GM19463 (cell line): ENCODE measurements around the gene NPAS4.
"Not testable (repeated sequence)": the region's sequence is repeated elsewhere in the genome, so short reads cannot be mapped to it uniquely, and the experiment has no call there.

Source experiments
- ATAC-seq: cut with Tn5 transposase; IDR thresholded peaks from one replicate; pipeline ENCODE4 v1.9.1; 2021; ENCODE audit warnings: mild to moderate bottlenecking, moderate library complexity; ENCODE audit not compliant: unreplicated experiment

Gene NPAS4

GRCh38 chr11:66420671-66421476 lies at the start of gene NPAS4:
Gene NPAS4, plus strand, starts transcription at chr11:66421035. Its CDS starts 145 bp downstream, at chr11:66421180.
- no peak for ATAC-seq

DNA sequence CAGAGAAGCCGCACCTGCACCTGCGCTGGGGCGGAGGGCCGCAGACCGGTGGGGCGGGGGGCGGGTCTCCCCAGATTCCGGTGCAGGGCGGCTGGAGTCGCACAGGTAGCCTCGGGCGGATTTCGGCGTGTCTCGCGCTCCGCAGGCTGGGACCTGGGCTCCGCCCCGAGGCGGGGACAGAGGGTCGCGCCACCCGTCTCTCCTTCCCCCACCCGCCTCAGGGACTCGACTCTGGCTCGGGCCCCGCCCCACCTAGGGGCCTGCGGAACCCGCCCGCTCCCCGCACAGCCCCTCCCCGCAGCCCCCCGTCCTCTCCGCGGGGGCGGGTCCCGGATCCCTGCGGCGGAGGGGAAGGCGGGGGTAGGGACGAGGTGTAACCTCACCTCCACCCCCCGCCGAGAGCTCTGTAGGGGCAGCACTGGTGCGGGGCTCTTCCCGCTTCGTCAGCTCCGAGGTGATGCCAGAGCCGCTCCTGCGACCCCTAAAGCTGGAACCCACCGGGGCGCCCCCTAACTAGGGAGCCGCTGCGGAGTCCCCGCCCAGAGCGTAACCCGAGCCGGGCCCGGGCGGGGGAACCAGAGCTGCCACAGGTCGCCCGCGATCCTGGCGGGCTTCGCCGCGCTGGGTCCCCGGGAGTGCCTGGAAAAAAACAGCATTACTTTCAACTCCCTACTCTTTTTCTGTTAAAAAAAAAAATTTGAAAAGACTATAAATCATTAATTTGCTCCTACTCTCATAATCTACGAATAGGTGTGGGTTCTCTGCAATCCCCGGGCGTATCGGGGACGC lies 49.0 kb upstream of the NPAS4 start, which contains the start of gene SLC29A2:
Gene SLC29A2, minus strand, starts transcription at position 134 of the 789 bp plus-strand sequence. CDS start 169 bp downstream, outside the sequence.
- ATAC-seq, result peak; percentile 66

DNA sequence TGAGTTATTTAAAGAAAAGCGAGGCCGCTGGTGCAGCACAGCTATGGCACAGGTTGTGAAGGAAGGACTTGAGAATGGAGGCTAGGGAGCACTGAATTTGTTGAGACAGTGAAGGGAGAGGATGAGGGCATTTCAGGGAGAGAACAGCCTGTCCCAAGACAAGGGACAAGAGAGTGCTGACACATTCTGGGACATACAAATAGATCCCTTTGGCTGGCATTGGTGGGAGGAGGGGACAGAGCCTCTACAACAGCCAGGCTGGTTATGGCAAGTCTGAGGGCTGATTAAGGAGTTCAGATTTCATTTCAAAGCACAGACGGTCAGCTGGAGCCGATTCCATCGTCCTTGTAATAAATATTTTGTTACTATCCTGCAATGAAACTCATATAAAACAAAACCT lies 47.6 kb upstream of the NPAS4 start:
- ATAC-seq, result no peak

DNA sequence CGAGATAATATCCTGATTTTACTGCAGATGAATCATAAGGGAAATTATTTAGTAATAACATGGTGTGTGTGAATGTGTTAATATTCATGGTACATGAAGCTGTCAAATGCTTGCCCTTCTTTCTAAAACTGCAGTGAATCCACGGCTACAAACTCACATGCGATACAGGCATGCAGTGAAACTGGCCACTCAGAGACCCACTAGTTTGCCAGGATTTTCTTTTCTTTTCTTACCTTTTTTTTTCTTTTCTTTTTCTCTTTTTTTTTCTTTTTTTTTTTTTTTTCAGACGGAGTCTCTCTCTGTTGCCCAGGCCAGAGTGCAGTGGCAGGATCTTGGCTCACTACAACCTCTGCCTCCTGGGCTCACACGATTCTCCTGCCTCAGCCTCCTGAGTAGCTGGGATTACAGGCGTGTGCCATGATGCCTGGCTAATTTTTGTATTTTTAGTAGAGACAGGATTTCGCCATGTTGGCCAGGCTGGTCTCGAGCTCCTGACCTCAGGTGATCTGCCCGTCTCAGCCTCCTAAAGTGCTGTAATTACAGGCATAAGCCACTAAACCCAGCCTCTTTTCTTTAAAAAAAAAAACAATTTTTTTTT lies 47.0 kb upstream of the NPAS4 start:
- ATAC-seq, result not testable (repeated sequence)

- ATAC-seq, result not testable (repeated sequence)
Measured at GRCh38 chr11:66380264-66380663, 40.6 kb upstream of the NPAS4 start.

DNA sequence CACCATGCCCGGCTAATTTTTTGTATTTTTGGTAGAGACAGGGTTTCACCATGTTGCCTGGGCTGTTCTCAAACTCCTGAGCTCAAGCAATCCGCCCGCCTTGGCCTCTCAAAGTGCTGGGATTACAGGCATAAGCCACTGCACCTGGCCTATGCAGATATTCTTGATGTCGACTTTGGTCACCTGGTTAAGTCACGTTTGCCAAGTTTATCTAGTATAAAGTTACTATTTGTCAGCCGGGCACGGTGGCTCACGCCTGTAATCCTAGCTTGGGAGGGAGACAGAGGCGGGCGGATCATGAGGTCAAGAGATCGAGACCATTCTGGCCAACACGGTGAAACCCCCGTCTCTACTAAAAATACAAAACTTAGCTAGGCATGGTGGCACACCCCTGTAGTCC lies 36.5 kb upstream of the NPAS4 start:
- not testable (repeated sequence) for ATAC-seq

DNA sequence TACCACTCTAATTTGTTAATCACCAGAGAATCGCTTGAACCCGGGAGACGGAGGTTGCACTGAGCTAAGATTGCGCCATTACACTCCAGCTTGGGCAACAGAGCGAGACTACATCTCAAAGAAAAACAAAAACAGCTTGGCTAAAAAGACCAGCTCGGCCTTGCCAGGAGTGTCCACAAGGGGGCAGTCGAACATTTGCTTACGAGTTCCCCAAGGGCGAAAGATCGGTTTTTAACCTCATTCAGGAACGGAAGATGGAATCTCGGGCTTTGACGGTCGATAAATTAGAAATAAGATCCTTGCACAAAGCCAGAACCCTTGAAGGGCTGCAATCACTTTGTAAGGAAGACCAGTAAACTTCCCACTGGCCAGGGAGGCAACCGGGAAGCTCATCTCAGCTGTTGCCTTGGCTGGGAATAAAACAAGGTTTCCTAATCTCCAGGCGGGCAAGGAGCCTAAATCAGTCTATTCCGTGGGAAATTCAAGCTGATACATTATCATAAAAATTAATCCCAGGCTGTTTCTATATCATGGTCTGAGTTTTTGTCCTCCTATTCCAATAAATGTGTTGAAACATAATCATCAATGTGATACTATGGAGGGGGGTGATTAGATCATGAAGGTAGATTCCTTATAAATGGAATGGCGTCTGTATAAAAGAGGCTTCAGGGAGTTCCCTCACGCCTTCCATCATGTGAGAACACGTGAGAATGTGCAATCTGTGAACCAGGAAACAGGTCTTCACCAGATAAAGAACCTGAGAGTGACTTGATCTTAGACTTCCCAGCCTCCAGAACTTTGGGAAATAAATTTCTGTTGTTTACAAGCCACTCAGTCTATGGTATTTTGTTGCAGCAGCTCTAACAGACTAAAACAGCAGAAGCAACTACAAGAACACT lies 34.4 kb upstream of the NPAS4 start:
- ATAC-seq, result no peak

- ATAC-seq, result no peak
Measured at GRCh38 chr11:66388780-66389386, 32.0 kb upstream of the NPAS4 start.

DNA sequence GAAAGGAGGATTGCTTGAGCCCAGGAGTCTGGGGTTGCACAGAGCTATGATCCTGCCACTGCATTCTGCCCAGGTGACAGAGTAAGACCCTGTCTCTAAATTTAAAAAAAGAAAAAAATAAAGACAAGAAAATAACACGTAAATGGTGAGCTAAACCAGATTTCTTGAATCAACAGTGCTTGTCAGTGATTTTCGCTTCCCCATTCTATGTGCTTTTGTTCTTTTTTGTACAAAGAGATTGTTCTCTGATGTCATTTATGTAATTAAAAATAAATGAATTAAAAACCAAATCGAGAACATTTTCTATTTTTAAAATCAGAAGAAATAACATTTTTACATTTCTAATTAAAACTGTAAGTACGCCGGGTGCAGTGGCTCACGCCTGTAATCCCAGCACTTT lies 29.5 kb upstream of the NPAS4 start:
- no peak for ATAC-seq

GRCh38 chr11:66393954-66394353 lies 26.9 kb upstream of the NPAS4 start:
- ATAC-seq, result no peak

GRCh38 chr11:66407651-66408050 lies 13.2 kb upstream of the NPAS4 start:
- no peak for ATAC-seq

DNA sequence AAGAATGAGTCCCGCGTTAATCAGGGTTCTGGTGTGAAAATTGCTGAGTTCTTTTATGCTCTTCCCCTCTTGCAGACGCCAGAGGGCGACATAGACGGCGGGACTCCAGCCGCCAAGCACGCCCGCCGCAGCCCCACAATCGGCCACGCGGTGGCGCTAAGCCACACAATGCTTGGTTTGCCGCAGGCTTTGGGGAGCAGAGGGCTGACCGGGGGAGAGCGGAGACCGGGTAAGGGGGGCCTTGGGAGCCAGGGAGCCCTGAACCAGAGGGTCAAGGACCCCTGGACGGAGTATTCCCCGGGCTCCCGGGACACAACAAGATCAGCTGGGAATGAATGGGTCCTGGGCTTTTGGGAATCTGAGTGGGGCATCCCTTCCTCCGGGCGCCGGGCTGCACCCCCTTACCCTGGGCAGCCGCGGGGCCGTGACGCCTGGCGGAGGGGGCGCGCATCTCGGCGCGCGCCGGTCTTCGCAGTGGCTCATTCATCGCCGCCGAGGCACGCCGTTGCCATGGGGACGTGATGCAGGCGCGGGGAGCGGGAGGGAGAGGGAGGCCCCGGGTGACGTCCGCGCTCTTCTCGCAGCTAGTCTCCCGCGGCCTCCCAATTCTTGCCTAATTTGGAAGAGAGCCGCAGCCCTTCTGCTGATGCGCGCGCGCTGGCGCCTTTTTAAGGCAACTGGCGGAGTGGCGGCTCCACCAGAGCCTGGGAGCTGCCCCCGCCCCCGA lies 12.2 kb upstream of the NPAS4 start:
- ATAC-seq, result no peak

DNA sequence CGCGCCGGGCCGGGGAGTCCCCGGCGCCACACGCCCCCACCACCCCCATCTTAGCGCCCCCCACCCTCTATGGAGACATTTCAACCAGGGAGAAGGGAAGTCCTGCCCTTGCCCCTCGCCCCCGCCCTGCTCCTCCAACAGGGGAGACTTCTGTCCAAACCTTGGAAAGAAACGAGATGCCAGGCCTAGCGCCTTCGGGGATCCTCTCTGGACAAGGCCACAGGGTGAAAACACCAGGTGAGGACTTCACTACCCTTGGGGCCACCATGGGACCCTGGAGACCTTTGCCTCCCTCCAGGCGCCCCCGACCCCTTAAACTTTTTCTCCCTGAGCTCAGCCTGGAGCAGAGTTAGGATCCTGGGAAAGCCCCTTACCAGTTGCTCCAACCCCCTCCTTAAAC lies 11.6 kb upstream of the NPAS4 start:
- ATAC-seq, result no peak

DNA sequence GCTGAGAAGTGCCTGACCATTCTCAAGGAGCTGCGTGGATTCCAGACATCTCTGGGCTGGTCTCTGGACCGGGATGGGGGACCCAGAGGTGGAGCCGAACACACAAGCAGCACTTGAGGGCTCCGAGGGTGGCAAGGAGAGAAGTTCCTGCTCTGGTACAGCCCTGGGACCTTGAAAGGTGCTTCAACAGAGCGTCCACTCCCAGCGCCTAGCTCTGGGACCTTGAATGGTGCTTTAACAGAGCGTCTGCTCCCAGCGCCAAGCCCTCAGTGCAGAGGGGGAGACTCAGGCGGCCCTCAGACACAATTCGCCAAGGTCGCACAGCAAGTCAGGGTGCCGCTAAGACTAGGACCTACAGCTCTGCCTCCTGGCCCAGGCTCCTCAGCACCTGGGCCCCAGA lies 10.6 kb upstream of the NPAS4 start:
- ATAC-seq, result no peak

DNA sequence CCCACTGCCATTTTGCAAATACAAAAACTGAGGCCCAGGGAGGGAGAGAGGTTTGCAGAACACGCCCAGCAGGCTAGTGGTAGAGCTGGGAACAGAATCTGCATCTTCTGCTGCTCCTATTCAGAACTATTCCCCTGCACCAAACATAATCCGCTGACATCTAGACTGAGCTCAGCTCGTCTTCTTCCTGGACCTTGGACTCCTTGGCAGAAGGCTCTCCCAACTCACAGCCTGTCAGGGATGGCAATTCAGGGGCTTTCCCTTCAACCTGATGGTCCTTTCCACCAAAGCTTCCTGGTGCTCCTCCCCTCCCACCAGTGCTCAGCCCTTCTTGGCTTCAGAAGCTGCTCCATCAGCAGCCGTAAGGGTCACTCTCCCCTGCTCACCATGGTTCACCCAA lies 9.5 kb upstream of the NPAS4 start:
- ATAC-seq, result no peak

- no peak for ATAC-seq
Measured at GRCh38 chr11:66412110-66412509, 8.7 kb upstream of the NPAS4 start.

DNA sequence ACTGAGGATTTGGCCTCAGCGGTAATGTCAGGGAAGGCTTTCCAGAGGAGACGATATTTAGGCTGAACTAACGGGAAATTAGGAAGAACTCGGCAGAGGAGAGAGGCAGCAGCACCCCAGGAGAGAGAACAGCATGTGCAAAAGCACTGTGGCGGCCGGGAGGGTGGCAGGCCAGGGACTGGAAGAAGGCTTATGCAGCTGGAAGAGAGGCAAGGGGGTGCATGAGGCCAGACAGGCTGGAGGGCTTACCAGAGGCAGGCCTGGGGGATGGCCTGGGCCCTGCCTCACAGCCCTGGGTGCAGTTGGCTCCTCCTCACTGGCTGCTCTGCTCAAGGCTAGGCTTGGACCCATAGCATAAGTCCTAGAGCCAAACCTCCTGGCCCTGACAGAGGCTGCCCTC lies 7.7 kb upstream of the NPAS4 start:
- no peak for ATAC-seq

DNA sequence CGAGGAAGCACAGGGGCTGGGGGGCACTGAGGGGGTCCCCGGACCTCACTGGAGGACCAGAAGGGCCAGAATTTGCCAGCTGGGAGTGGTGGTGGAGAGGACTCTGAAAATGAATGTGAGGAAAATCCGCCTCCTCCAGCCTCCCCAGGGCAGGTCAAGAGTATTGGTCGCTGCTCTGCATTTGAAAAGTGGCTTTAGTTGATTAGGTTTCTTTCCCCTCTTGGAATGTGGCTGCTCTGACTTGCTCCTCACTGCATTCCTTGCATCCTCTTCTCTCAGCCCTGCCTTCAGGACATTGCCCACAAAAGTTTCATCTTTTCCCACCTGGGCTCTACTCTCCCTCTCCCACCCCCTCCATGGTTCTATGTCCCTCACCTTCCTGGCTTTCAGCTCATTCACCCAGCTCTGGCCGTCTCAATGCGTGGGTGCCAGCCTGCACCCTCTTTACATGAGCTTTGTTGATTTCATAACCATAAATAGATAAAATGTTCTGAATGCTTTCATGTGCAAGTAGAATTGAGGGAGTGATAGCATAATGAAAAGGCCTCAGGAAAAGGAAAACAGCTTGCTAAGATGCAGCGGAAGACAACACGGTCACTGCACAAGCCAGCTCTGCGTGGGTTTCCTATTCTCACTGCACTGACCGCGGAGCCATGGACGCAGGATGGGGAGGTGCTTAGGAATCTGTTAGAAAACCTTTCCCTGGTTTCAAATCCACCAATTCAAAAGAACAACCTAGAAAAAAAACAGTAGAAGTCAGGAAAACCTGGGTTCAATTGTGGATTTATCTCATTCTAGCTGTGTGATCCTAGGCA lies 6.5 kb upstream of the NPAS4 start:
- no peak for ATAC-seq

DNA sequence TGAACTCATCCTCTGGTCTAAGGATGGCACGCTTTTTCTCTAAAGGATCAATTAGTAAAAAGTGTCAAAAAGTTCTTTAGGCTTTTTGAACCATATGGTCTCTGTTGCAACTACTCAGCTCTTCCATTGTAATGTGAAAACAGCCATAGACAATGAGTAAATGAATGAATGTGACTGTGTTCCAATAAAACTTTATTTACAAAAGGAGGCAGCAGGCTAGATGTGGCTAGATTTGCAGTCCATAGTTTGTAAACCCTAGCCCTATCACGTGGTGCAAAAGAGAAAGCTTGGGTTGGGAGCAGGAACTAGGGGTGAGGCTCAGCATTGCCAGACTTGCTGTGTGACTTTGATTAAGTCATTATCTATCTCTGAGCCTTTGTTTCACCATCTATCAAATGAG lies 5.4 kb upstream of the NPAS4 start:
- no peak for ATAC-seq
